Mesothelial cell of epicardium (in vitro differentiated cells): Measurements from ENCODE around the gene RELL2. TPM values are rescaled to one million over a fixed set of nuclear protein-coding genes. Genes with fewer than 3 reads are reported as not detected.

Experiments used
- DNase-seq, 2 experiments: peaks; one replicate each; pipeline ENCODE4 v3.0.0; 2021; ENCODE audit warnings: low spot score in 2 of 2; ENCODE audit not compliant: unreplicated experiment in 2 of 2
- H3K27ac Mint-ChIP-seq: 2 replicates; pipeline ENCODE4 v1.8.0; 2021; ENCODE audit warnings: mixed read lengths
- H3K27me3 Mint-ChIP-seq: 2 replicates; pipeline ENCODE4 v1.8.0; 2021; ENCODE audit warnings: low read depth, mixed read lengths
- H3K36me3 Mint-ChIP-seq: 2 replicates; pipeline ENCODE4 v1.8.0; 2021; ENCODE audit warnings: mixed read lengths
- H3K4me1 Mint-ChIP-seq: 2 replicates; pipeline ENCODE4 v1.8.0; 2021; ENCODE audit warnings: mixed read lengths
- H3K4me3 Mint-ChIP-seq: 2 replicates; pipeline ENCODE4 v1.8.0; 2021; ENCODE audit warnings: mild to moderate bottlenecking, moderate library complexity, mixed read lengths
- H3K9me3 Mint-ChIP-seq: 2 replicates; pipeline ENCODE4 v1.8.0; 2021; ENCODE audit warnings: mixed read lengths
- total RNA-seq: library from RNA; stranded (reverse); gene quantifications from 3 replicates; pipeline ENCODE4 v1.2.1, GENCODE V29; 2021
- TF ChIP-seq, protein P1 (sequence below): fragments of 200-600 bp; sonication (generic); IDR thresholded peaks from one replicate; pipeline ENCODE4 v1.5.0; 2021; ENCODE audit warnings: antibody characterized with exemption; ENCODE audit not compliant: unreplicated experiment

RELL2 gene, protein sequence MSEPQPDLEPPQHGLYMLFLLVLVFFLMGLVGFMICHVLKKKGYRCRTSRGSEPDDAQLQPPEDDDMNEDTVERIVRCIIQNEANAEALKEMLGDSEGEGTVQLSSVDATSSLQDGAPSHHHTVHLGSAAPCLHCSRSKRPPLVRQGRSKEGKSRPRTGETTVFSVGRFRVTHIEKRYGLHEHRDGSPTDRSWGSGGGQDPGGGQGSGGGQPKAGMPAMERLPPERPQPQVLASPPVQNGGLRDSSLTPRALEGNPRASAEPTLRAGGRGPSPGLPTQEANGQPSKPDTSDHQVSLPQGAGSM
- 3.9 to 4.6 TPM (median 4.6 TPM) in 3 replicates for total RNA-seq

DNA sequence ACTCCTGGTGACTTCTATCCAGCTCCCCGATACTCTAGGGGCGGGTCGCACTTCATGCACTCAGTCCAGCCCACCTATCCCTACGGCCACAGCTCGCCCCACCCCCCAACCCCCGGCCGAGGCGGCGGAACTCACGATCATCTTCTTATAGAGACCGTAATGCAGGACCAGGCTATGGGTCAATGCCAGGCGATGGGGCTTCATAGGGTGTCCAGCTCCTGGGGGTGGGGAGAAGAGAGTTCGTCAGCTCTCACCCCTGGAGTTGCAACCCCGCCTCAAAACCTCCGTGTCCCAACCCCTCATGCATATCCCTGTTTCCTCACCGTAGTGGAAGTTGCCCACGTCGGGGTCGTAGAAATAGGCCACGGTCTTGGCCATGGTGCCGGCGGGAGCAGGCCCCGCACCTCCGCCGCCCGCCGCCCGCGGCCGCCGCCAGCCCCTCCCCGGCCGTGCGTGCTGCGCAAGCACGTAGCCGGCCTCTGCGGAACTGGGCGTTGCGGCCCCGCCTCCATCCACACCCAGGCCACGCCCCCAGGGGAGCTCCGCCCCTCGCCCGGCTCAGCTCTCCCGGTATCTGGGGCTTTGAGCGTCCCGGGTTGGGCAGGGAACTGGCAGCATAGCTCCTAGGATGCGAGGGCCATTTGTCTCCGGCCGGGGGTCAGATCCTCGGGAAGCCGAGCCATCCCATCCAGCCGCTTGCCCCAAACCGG lies at the start of gene RELL2, which contains the start of gene HDAC3:
Gene RELL2, plus strand, starts transcription at position 585 of the 710 bp plus-strand sequence. CDS start 1,229 bp downstream, outside the sequence.
Gene HDAC3, minus strand, starts transcription at position 437 of the 710 bp plus-strand sequence. Its CDS starts 59 bp downstream, at position 378.
- H3K9me3 Mint-ChIP-seq = no peaks in the 10 kb centered on the region
- peaks cover 8% of the 10 kb centered on the region for H3K27me3 Mint-ChIP-seq
- H3K27ac Mint-ChIP-seq = peak within 1 kb of the TSS; percentile 84
- peak within 1 kb of the TSS; percentile 89 for H3K4me3 Mint-ChIP-seq
- TF ChIP-seq, protein P1, sequence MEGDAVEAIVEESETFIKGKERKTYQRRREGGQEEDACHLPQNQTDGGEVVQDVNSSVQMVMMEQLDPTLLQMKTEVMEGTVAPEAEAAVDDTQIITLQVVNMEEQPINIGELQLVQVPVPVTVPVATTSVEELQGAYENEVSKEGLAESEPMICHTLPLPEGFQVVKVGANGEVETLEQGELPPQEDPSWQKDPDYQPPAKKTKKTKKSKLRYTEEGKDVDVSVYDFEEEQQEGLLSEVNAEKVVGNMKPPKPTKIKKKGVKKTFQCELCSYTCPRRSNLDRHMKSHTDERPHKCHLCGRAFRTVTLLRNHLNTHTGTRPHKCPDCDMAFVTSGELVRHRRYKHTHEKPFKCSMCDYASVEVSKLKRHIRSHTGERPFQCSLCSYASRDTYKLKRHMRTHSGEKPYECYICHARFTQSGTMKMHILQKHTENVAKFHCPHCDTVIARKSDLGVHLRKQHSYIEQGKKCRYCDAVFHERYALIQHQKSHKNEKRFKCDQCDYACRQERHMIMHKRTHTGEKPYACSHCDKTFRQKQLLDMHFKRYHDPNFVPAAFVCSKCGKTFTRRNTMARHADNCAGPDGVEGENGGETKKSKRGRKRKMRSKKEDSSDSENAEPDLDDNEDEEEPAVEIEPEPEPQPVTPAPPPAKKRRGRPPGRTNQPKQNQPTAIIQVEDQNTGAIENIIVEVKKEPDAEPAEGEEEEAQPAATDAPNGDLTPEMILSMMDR = no peak
- H3K36me3 Mint-ChIP-seq = peaks cover 12% of the 10 kb centered on the region
- peak; percentile 89 to 99 for DNase-seq
- H3K4me1 Mint-ChIP-seq = peaks cover 20% of the 10 kb centered on the region

DNA sequence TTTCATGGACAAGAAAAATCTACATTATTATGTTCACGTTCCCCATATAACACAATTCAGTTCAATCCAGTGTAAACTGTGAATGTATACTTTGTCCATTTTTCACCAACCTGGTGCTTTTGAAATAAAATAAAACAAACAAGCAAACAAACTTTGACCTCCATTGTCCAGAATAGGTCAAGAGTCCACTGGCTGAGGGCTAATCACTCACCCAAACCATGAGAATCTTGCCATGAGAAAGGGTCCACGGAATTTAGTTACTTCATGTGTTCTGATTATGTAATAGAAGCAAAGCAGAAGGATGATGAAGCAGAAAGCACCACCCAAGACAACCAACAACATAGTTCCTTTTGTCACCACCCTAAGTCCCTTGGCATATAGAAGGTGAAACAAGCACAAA lies 46.7 kb upstream of the RELL2 start:
- H3K36me3 Mint-ChIP-seq = no peaks in the 10 kb centered on the region
- TF ChIP-seq, protein P1 = no peak
- no peak overlapping the region for H3K4me3 Mint-ChIP-seq
- no peak overlapping the region for H3K27ac Mint-ChIP-seq
- no peaks in the 10 kb centered on the region for H3K4me1 Mint-ChIP-seq
- H3K9me3 Mint-ChIP-seq = no peaks in the 10 kb centered on the region
- no peak for DNase-seq
- H3K27me3 Mint-ChIP-seq = no peaks in the 10 kb centered on the region

DNA sequence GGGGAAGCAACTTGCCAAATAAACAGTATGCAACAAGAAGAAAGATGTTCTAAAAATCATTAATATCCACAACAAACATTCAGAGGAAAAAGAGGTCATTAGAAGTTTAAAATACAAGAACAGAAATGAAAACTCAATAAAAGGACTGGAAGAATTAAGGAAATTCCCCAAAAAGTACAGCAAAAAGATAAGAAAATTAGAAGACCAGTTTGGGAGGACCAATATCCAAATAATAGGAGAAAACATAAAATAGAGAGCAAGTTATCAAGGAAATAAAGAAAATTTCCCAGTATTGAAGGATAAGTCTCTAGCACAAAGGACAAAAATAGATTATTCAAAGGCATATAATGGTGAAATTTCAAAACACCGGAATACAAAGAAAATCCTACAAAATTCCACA lies 39.9 kb upstream of the RELL2 start:
- TF ChIP-seq, protein P1 = no peak
- no peak overlapping the region for H3K4me3 Mint-ChIP-seq
- no peaks in the 10 kb centered on the region for H3K4me1 Mint-ChIP-seq
- H3K27me3 Mint-ChIP-seq = no peaks in the 10 kb centered on the region
- DNase-seq = no peak
- peaks cover 2% of the 10 kb centered on the region for H3K36me3 Mint-ChIP-seq
- peaks cover 10% of the 10 kb centered on the region for H3K9me3 Mint-ChIP-seq
- no peak overlapping the region for H3K27ac Mint-ChIP-seq

DNA sequence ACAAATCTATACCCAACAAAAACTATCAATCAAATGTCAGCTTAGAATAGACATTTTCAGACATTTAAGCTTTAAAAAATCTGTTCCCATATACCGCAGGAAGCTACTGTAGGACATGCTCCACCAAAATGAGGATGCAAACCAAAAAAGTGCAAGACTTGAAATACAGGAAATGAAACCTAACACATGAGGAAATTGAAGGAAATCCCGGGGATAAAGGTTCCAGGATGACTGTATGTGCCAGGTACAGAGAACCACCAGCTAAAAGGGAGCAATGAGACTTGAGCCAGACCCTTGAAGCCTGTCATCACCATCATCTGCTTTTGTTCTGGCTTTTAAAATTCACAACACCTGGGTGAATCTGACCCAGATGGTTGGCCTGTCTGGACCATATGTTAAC lies 39.4 kb upstream of the RELL2 start:
- TF ChIP-seq, protein P1 = no peak
- no peak overlapping the region for H3K4me3 Mint-ChIP-seq
- no peaks in the 10 kb centered on the region for H3K27me3 Mint-ChIP-seq
- no peak overlapping the region for H3K27ac Mint-ChIP-seq
- DNase-seq = no peak
- no peaks in the 10 kb centered on the region for H3K4me1 Mint-ChIP-seq
- H3K9me3 Mint-ChIP-seq = peaks cover 10% of the 10 kb centered on the region
- H3K36me3 Mint-ChIP-seq = peaks cover 2% of the 10 kb centered on the region

DNA sequence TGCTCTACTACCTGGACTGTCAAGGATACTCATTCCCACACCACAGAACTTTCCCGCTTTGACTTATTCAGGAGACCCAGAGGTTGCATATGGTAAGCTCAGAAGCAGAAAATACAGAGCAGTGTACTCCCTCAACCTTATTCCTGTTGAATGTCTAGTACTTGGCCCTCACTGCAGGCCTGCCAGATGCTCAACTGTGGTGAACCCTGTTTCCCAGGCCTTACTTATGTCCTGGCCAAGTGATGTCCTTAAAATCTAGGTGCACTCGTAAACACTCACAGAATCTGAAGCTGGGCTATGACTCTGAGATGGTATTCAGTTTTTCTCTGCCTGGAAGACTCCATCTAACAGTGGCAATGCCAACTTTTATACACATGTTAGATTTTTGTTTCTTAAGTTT lies 39.0 kb upstream of the RELL2 start:
- no peak overlapping the region for H3K27ac Mint-ChIP-seq
- H3K9me3 Mint-ChIP-seq = peaks cover 10% of the 10 kb centered on the region
- H3K36me3 Mint-ChIP-seq = peaks cover 2% of the 10 kb centered on the region

More for the DNA sequence above, 39.0 kb upstream of the RELL2 start:
- DNase-seq = no peak
- Mint-ChIP-seq H3K4me3 (no peak overlapping the region), H3K27me3 (no peaks in the 10 kb centered on the region), H3K4me1 (no peaks in the 10 kb centered on the region)
- TF ChIP-seq, protein P1 = no peak
